HEK293 (cell line): ENCODE data around the gene DBNL.

ENCODE experiments used
- CTCF ChIA-PET: fragments of 350-600 bp; formaldehyde crosslinking; extraction: SDS; loops from one replicate; lab custom pipeline; 2021; ENCODE audit warnings: antibody characterized with exemption; lab: Yijun Ruan, JAX
- POLR2A ChIA-PET: fragments of 300-600 bp; formaldehyde crosslinking; extraction: SDS; loops from one replicate; lab custom pipeline; 2020; ENCODE audit warnings: antibody characterized with exemption, inconsistent platforms; lab: Yijun Ruan, JAX
- H3K27ac ChIP-seq: fragments of 200-500 bp; sonication (Bioruptor generic); 2 replicates; pipeline ENCODE4 v1.5.1; 2014; ENCODE audit warnings: low read depth, low read length, control low read depth, inconsistent platforms; ENCODE audit errors: extremely low read depth
- H3K36me3 ChIP-seq, 2 experiments: fragments of 200-500 bp in 1 of 2; sonication (Bioruptor generic) in 1 of 2; 1 replicate in 1 of 2; 2 replicates in 1 of 2; pipeline ENCODE4 v1.5.1; 2014 to 2017; ENCODE audit warnings: inconsistent platforms in 2 of 2, low read length in 2 of 2; ENCODE audit not compliant: control insufficient read depth in 2 of 2, insufficient read depth in 1 of 2
- H3K4me1 ChIP-seq: fragments of 200-500 bp; sonication (Bioruptor generic); 2 replicates; pipeline ENCODE4 v1.5.1; 2014; ENCODE audit warnings: mild to moderate bottlenecking, low read length, inconsistent platforms; ENCODE audit not compliant: control insufficient read depth, insufficient read depth
- H3K4me3 ChIP-seq: 2 replicates; pipeline ENCODE4 v1.5.1; 2011; ENCODE audit warnings: low read depth, mild to moderate bottlenecking, control low read depth, low read length, moderate library complexity
- H3K9me3 ChIP-seq: fragments of 200-500 bp; sonication (Bioruptor generic); 2 replicates; pipeline ENCODE4 v1.5.1; 2014; ENCODE audit warnings: low read depth, low read length, inconsistent platforms; ENCODE audit not compliant: control insufficient read depth, insufficient read depth
- BCL11A ChIP-seq: fragments of 450-650 bp; formaldehyde crosslinking; IDR thresholded peaks from 2 replicates; pipeline ENCODE4 v1.5.1; 2016; ENCODE audit warnings: low read depth, missing biosample characterization, missing genetic modification characterization
- FEZF1 ChIP-seq: fragments of 450-650 bp; formaldehyde crosslinking; IDR thresholded peaks from 2 replicates; pipeline ENCODE4 v1.5.1; 2016; ENCODE audit warnings: missing biosample characterization, missing genetic modification characterization
- GFI1B ChIP-seq: fragments of 450-650 bp; formaldehyde crosslinking; IDR thresholded peaks from 2 replicates; pipeline ENCODE4 v1.5.1; 2016; ENCODE audit warnings: missing biosample characterization, missing genetic modification characterization
- HOXA7 ChIP-seq: sonication (generic); formaldehyde crosslinking; IDR thresholded peaks from 2 replicates; pipeline ENCODE4 v1.8.1; 2022; ENCODE audit warnings: missing genetic modification reagents, borderline replicate concordance
- KLF10 ChIP-seq: fragments of 450-650 bp; IDR thresholded peaks from 2 replicates; pipeline ENCODE4 v1.5.1; 2018; ENCODE audit warnings: missing biosample characterization, mild to moderate bottlenecking, missing genetic modification characterization
- OVOL3 ChIP-seq: fragments of 450-650 bp; formaldehyde crosslinking; IDR thresholded peaks from 2 replicates; pipeline ENCODE4 v1.5.1; 2016; ENCODE audit warnings: missing biosample characterization, missing genetic modification characterization
- TRIM28 ChIP-seq: IDR thresholded peaks from 2 replicates; pipeline ENCODE4 v1.6.1; 2011; ENCODE audit warnings: low read length, control low read depth, borderline replicate concordance
- ZBTB20 ChIP-seq: fragments of 450-650 bp; formaldehyde crosslinking; IDR thresholded peaks from 2 replicates; pipeline ENCODE4 v1.5.1; 2016; ENCODE audit warnings: missing biosample characterization, missing genetic modification characterization
- ZNF121 ChIP-seq: fragments of 450-650 bp; formaldehyde crosslinking; IDR thresholded peaks from 2 replicates; pipeline ENCODE4 v1.5.1; 2016; ENCODE audit warnings: missing biosample characterization, missing genetic modification characterization
- ZNF169 ChIP-seq: fragments of 450-650 bp; formaldehyde crosslinking; IDR thresholded peaks from 2 replicates; pipeline ENCODE4 v1.5.1; 2016; ENCODE audit warnings: missing biosample characterization, missing genetic modification characterization
- ZNF211 ChIP-seq: fragments of 450-650 bp; formaldehyde crosslinking; IDR thresholded peaks from 2 replicates; pipeline ENCODE4 v1.5.1; 2016; ENCODE audit warnings: low read depth, missing biosample characterization, missing genetic modification characterization
- ZNF26 ChIP-seq: fragments of 450-650 bp; formaldehyde crosslinking; IDR thresholded peaks from 2 replicates; pipeline ENCODE4 v1.5.1; 2016; ENCODE audit warnings: missing biosample characterization, missing genetic modification characterization
- ZNF394 ChIP-seq: fragments of 450-650 bp; formaldehyde crosslinking; IDR thresholded peaks from 2 replicates; pipeline ENCODE4 v1.5.1; 2016; ENCODE audit warnings: missing biosample characterization, missing genetic modification characterization, mild to moderate bottlenecking, moderate library complexity, borderline replicate concordance
- ZNF521 ChIP-seq: fragments of 450-650 bp; formaldehyde crosslinking; IDR thresholded peaks from 2 replicates; pipeline ENCODE4 v1.5.1; 2017; ENCODE audit warnings: missing biosample characterization, mild to moderate bottlenecking, missing genetic modification characterization
- ZNF626 ChIP-seq: fragments of 450-650 bp; sonication (Bioruptor Pico); formaldehyde crosslinking; IDR thresholded peaks from 2 replicates; pipeline ENCODE4 v1.5.1; 2018; ENCODE audit warnings: missing biosample characterization, missing genetic modification characterization, inconsistent platforms
- ZNF701 ChIP-seq: fragments of 450-650 bp; formaldehyde crosslinking; IDR thresholded peaks from 2 replicates; pipeline ENCODE4 v1.5.1; 2016; ENCODE audit warnings: missing biosample characterization, missing genetic modification characterization
- ZNF707 ChIP-seq: fragments of 450-650 bp; formaldehyde crosslinking; IDR thresholded peaks from 2 replicates; pipeline ENCODE4 v1.5.1; 2016; ENCODE audit warnings: missing biosample characterization, missing genetic modification characterization
- ZNF768 ChIP-seq: fragments of 450-650 bp; formaldehyde crosslinking; IDR thresholded peaks from 2 replicates; pipeline ENCODE4 v1.5.1; 2018; ENCODE audit warnings: missing biosample characterization, mild to moderate bottlenecking, missing genetic modification characterization
- TF ChIP-seq, protein P1 (sequence below): fragments of 450-650 bp; formaldehyde crosslinking; IDR thresholded peaks from 2 replicates; pipeline ENCODE4 v1.5.1; 2016; ENCODE audit warnings: missing biosample characterization, missing genetic modification characterization
- TF ChIP-seq, protein P2 (sequence below): fragments of 450-650 bp; formaldehyde crosslinking; IDR thresholded peaks from 2 replicates; pipeline ENCODE4 v1.5.1; 2016; ENCODE audit warnings: missing biosample characterization, missing genetic modification characterization
- TF ChIP-seq, protein P3 (sequence below): fragments of 450-650 bp; formaldehyde crosslinking; IDR thresholded peaks from 2 replicates; pipeline ENCODE4 v1.5.1; 2016; ENCODE audit warnings: missing biosample characterization, missing genetic modification characterization
- TF ChIP-seq, protein P4 (sequence below): fragments of 450-650 bp; formaldehyde crosslinking; IDR thresholded peaks from 2 replicates; pipeline ENCODE4 v1.5.1; 2016; ENCODE audit warnings: missing biosample characterization, missing genetic modification characterization, borderline replicate concordance

DBNL gene

GRCh38 chr7:44094365-44094764 is 49.9 kb downstream of the DBNL start:
- Histone ChIP-seq H3K9me3 (no peaks in the 10 kb centered on the region), H3K4me1 (no peaks in the 10 kb centered on the region; the same call in 1 of the 2 replicates), H3K4me3 (no peak overlapping the region), H3K27ac (no peak overlapping the region), H3K36me3 (no peaks in the 10 kb centered on the region)
- CTCF ChIA-PET, result no interaction called here
- TF ChIP-seq TRIM28 (no peak), ZNF701 (no peak), ZBTB20 (tag by site-specific recombination) (no peak), ZNF521 (no peak), ZNF707 (tag by site-specific recombination) (no peak), BCL11A (tag by site-specific recombination) (no peak), ZNF121 (tag by site-specific recombination) (no peak), KLF10 (tag by site-specific recombination) (no peak)
- TF ChIP-seq, protein P1, sequence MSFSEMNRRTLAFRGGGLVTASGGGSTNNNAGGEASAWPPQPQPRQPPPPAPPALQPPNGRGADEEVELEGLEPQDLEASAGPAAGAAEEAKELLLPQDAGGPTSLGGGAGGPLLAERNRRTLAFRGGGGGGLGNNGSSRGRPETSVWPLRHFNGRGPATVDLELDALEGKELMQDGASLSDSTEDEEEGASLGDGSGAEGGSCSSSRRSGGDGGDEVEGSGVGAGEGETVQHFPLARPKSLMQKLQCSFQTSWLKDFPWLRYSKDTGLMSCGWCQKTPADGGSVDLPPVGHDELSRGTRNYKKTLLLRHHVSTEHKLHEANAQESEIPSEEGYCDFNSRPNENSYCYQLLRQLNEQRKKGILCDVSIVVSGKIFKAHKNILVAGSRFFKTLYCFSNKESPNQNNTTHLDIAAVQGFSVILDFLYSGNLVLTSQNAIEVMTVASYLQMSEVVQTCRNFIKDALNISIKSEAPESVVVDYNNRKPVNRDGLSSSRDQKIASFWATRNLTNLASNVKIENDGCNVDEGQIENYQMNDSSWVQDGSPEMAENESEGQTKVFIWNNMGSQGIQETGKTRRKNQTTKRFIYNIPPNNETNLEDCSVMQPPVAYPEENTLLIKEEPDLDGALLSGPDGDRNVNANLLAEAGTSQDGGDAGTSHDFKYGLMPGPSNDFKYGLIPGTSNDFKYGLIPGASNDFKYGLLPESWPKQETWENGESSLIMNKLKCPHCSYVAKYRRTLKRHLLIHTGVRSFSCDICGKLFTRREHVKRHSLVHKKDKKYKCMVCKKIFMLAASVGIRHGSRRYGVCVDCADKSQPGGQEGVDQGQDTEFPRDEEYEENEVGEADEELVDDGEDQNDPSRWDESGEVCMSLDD (tag by site-specific recombination), result no peak
- TF ChIP-seq, protein P2, sequence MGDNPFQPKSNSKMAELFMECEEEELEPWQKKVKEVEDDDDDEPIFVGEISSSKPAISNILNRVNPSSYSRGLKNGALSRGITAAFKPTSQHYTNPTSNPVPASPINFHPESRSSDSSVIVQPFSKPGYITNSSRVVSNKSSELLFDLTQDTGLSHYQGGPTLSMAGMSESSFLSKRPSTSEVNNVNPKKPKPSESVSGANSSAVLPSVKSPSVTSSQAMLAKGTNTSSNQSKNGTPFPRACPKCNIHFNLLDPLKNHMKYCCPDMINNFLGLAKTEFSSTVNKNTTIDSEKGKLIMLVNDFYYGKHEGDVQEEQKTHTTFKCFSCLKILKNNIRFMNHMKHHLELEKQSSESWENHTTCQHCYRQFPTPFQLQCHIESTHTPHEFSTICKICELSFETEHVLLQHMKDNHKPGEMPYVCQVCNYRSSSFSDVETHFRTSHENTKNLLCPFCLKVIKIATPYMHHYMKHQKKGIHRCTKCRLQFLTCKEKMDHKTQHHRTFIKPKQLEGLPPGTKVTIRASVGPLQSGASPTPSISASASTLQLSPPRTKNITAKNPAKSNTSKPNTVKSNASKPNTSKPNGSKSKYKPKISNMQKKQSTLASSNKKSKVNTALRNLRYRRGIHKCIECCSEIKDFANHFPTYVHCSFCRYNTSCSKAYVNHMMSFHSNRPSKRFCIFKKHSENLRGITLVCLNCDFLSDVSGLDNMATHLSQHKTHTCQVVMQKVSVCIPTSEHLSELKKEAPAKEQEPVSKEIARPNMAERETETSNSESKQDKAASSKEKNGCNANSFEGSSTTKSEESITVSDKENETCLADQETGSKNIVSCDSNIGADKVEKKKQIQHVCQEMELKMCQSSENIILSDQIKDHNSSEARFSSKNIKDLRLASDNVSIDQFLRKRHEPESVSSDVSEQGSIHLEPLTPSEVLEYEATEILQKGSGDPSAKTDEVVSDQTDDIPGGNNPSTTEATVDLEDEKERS (tag by site-specific recombination), result no peak
- TF ChIP-seq, protein P3, sequence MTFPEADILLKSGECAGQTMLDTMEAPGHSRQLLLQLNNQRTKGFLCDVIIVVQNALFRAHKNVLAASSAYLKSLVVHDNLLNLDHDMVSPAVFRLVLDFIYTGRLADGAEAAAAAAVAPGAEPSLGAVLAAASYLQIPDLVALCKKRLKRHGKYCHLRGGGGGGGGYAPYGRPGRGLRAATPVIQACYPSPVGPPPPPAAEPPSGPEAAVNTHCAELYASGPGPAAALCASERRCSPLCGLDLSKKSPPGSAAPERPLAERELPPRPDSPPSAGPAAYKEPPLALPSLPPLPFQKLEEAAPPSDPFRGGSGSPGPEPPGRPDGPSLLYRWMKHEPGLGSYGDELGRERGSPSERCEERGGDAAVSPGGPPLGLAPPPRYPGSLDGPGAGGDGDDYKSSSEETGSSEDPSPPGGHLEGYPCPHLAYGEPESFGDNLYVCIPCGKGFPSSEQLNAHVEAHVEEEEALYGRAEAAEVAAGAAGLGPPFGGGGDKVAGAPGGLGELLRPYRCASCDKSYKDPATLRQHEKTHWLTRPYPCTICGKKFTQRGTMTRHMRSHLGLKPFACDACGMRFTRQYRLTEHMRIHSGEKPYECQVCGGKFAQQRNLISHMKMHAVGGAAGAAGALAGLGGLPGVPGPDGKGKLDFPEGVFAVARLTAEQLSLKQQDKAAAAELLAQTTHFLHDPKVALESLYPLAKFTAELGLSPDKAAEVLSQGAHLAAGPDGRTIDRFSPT (tag by site-specific recombination), result no peak
- POLR2A ChIA-PET, result no interaction called here

DNA sequence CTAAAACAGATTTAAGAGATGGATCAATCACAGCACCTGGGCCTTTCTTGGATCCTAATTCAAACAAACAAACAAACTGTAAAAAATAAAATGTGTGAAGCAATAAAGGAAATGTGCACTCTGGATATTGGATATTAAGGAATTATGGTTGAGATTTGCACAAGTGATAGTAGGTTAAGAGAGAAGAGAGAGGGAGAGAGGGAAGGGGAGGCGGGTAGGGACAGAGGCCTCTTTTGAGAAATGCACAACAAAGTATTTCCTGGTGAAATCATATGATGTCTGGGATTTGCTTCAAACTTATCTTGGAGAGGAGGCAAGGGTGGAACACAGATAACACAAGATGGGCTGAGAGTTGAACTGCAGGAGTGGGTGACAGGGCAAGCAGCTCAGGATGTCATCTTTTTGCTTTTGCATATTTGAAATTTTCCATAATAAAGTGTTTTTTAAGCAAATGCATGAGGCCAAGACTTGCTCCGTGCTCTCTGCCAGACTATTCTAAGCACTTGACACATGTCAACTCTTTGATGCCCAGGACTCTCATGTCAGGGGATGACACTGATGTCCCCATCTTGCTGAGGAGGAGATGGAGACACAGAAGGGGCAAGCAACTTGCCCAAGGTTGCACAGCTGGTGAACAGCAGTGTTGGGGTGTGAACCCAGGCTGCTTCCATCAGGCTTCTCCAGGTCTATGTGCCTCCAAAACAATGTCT is 50.5 kb downstream of the DBNL start:
- CTCF ChIA-PET, result no interaction called here
- Histone ChIP-seq H3K36me3 (no peaks in the 10 kb centered on the region), H3K4me3 (no peak overlapping the region), H3K4me1 (no peaks in the 10 kb centered on the region; the same call in 1 of the 2 replicates), H3K9me3 (no peaks in the 10 kb centered on the region), H3K27ac (no peak overlapping the region)
- POLR2A ChIA-PET, result no interaction called here
- no peak for TF ChIP-seq HOXA7 (CRISPR knock-in tag)
- TF ChIP-seq ZNF626 (tag by site-specific recombination), result no peak
- TF ChIP-seq, protein P4, sequence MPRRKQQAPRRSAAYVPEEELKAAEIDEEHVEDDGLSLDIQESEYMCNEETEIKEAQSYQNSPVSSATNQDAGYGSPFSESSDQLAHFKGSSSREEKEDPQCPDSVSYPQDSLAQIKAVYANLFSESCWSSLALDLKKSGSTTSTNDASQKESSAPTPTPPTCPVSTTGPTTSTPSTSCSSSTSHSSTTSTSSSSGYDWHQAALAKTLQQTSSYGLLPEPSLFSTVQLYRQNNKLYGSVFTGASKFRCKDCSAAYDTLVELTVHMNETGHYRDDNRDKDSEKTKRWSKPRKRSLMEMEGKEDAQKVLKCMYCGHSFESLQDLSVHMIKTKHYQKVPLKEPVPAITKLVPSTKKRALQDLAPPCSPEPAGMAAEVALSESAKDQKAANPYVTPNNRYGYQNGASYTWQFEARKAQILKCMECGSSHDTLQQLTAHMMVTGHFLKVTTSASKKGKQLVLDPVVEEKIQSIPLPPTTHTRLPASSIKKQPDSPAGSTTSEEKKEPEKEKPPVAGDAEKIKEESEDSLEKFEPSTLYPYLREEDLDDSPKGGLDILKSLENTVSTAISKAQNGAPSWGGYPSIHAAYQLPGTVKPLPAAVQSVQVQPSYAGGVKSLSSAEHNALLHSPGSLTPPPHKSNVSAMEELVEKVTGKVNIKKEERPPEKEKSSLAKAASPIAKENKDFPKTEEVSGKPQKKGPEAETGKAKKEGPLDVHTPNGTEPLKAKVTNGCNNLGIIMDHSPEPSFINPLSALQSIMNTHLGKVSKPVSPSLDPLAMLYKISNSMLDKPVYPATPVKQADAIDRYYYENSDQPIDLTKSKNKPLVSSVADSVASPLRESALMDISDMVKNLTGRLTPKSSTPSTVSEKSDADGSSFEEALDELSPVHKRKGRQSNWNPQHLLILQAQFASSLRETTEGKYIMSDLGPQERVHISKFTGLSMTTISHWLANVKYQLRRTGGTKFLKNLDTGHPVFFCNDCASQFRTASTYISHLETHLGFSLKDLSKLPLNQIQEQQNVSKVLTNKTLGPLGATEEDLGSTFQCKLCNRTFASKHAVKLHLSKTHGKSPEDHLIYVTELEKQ (tag by site-specific recombination), result no peak
- TF ChIP-seq ZNF169, result no peak
- TF ChIP-seq GFI1B (tag by site-specific recombination), result no peak
- TF ChIP-seq OVOL3, result no peak
- TF ChIP-seq ZNF26 (tag by site-specific recombination), result no peak
- TF ChIP-seq ZNF211 (tag by site-specific recombination), result no peak
- no peak for TF ChIP-seq ZNF394
- TF ChIP-seq ZNF768 (tag by site-specific recombination), result peak; percentile 77
- TF ChIP-seq FEZF1 (tag by site-specific recombination), result no peak
